HEK293 (cell line): Measurements from ENCODE around the gene SLC3A2.

Experiments used
- REST ChIP-seq: fragments of 450-650 bp; formaldehyde crosslinking; IDR thresholded peaks from 2 replicates; pipeline ENCODE4 v1.5.1; 2016; ENCODE audit warnings: missing biosample characterization, missing genetic modification characterization
- TCF7L2 ChIP-seq: IDR thresholded peaks from 2 replicates; pipeline ENCODE4 v1.6.1; 2011; ENCODE audit warnings: low read depth, mild to moderate bottlenecking, inconsistent platforms, low read length, moderate library complexity, borderline replicate concordance
- ZBTB10 ChIP-seq: fragments of 450-650 bp; formaldehyde crosslinking; IDR thresholded peaks from 2 replicates; pipeline ENCODE4 v1.5.1; 2016; ENCODE audit warnings: missing biosample characterization, missing genetic modification characterization
- ZNF121 ChIP-seq: fragments of 450-650 bp; formaldehyde crosslinking; IDR thresholded peaks from 2 replicates; pipeline ENCODE4 v1.5.1; 2016; ENCODE audit warnings: missing biosample characterization, missing genetic modification characterization

DNA sequence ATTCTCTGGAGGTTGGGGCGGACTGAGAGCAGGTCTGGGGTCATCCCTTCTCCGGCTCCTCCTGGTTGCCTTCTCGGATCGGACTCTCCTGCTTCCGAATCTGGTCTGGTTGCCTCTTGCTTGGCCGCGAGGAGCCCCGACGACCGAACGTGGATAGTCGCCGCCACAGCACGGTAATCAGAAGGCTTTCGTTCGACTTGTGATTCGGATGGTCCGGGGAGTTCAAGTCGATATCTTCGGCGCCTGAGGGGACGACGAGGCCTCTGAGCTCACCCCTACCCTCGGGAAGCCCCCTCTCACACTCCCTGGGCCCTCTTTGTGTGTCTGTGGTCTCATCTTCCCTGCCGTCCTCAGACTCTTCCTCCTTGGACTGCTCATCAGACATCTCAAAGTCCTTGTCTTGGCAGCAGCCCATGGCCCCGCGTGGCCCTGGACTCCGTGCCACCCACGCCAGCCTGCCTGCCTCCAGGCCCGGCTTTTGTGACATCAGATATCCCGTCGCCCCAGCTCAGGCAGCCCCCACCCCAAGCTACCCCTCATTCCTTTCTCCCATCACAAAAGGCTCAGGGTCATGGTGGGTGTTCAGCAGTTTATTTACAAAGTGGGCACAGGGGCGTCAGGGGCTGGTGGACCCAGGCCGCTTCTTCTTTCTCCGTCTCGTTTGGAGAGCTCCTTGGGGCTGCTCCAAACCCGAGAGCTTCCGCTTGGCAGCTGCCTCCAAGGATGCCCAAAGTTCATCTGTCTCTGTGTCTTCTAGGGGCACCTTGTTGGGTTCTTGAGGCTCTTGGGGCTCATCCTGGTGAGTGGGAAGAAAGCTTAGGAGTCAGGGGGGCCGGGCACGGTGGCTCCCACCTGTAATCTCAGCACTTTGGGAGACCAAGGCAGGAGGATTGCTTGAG lies 48.1 kb upstream of the SLC3A2 start, which contains the start of gene TEX54:
- TF ChIP-seq REST (no peak), ZNF121 (tag by site-specific recombination) (no peak), TCF7L2 (no peak), ZBTB10 (tag by site-specific recombination) (no peak)
